ENCODE data around the gene CYTH4.

Gene CYTH4

DNA sequence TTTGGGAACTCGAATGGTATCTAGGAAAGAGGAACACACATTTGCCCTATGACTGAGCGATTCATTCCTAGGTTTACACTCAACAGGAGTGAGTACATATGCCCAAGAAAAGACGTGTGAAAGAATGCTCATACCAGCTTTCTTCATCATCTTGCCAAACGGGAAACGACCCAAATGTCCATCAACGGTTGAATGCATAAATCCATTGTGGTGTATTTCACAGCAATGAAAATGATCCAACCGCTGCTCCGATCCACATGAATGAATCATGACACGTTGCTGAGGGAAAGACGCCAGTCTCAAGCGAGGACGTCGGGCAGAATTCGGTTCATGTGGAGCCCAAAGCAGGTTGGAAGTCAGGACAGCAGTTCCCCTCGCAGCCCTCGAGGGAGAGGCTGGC, 71.5 kb downstream of the CYTH4 start:
- no peak for DNase-seq

DNA sequence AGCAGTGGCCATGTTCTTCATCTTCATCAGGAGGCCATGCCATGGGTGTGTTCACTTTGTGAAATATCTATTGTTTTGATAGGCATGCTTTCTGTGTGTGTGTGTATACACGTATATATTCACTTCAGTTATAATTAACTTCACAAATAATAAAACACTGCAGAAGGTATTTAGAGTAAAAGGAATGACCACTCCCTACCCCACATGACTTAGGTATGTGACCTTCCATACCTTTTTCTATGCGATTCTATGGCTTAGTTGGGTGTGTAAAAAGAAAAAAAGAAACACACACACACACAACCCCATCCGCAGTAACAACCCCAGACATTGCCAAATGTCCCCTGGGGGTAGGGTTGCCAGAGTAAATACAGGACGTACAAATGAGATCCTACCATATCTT, 72.0 kb downstream of the CYTH4 start:
- no peak for DNase-seq

DNA sequence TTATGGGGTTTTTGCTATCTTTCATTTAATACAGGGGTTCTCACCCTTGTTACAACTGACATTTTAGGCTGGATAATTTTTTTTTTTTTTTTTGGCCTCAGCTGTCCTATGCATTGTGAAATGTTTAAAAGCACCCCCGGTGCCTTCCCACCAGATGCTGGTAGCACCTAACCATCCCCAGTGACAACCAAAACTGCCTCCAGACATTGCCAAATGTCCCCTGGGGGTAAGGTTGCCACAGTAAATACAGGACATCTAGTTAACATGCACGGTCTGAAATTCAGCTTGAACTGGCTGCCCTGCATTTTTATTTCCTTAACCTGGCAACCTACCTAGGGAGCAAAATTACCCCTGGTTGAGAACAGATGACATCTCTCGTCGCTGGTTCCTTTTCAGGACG, 72.4 kb downstream of the CYTH4 start:
- no peak for DNase-seq

DNA sequence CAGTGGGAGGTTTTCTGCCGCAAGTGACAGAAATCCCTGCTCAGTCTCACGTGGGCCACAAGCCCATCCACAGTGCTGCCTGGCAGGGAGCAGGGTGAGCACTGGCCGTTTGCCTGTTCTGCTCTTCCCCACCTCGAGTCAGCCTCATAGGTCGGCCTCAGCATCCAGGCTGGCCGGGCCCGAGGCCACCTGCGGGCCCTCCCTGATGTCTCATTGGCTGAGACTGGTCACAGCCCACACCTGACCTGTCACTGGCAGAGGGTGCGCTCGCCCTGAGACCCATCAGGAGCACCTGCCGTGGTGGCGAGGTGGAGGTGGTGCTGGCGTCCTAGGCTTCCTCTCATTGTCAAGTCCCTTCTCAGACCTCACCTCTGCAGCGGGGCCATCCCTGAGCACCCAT, 72.9 kb downstream of the CYTH4 start:
- DNase-seq, result no peak

DNA sequence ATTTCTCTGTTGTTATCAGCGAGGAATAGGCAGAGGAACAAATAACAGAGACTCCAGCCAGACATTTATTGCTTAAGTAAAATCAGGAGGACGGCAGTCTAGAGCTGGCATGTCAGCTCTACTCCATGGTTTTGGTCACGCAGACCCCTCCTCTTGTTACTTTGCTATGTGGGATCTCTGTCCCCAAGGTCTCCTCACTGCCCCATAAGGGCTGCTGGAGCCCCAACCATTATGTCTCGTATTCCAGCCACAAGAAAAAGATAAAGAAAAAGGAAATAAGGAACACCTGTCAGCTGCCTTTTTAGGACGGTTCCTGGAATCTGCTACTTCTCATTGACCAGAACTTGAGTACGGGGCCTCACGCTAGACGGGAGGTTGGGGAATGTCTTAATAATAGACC, 74.6 kb downstream of the CYTH4 start:
- no peak for DNase-seq

DNA sequence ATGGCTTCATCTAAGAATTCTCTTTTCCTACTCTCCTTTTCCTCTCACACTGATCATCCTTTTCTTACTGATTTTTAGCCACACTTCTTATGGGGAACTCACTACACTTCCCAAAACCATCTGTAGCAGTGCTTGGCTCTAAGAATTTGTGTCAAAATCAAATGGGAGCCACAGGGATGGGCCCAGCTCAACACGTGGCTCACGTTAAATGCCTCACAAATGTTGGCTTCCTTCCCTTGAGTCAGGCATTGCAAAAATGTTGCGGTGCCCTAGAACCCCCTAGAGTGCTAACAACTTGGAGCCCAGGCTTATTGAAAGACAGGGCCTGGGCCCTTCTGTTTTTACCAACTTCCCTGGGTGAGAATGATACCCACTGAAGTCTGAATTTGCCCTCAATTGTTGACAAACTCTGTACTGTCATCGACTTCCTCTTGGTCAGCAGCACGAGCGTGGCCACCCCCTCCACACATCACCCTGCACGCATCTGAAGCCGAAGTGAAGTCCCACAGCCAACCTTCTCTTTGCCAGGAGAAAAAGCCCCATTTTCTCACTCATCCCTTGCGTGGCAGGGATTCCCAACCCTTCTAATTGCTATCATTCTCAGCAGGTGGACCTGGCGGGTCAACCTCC, 75.3 kb downstream of the CYTH4 start:
- no peak for DNase-seq

DNA sequence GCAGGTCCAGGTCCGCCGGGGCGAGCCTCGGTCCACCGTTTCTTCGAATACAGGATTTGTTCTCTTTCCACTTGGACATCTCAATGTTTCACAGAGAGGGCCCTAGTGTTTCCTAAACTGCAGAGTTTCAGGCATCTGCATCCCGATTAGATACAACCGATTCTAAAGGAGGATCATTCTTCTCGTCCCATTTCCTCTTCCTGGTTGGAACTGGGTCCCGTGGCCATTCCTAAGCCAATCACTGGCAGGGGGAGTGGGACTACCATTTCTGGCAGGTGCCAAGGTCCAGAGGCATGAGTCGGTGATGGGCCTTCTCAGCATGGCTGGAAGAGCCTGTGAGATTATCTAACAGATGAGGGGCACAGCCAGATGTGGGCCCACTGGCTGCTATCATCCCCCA, 76.1 kb downstream of the CYTH4 start:
- no peak for DNase-seq

DNA sequence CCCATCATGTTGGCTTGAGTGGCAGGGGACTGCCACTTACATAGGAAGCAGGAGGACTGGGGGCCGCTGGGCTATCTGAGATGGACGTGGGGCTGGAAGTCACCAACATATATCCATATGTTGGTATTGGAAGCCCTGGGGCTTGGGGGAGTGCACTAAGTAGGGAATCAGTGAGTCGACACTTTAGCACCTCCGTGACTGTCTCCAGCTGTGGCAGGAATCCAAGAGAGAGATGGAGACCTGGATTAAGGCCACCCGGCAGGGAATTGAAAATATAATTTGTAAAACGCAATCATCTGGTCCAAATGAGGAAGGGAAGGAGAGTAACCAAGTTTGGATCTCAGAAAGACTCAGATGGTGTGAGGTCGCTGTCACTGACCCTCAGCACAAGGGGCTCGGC, 76.6 kb downstream of the CYTH4 start:
- no peak for DNase-seq

DNA sequence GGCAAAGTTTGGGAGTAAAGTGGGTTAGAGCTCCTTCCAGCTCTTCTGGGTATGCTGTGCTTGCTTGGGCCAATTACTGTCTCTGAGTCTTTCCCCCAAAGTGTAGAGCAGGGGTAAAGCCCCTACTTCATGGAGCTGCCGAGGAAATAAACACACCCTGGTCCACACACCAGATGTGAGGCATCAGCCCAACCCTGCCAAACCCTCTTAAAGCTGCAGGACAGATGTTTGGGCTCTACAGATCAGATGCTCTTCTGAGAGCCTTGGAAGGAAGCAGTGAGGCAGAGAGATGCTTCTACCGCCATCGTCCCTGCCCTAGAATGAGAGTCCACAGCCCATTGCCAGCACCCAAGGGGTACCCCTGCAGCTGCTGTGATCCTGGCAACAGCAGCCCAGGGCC, 80.3 kb downstream of the CYTH4 start:
- no peak for DNase-seq

DNA sequence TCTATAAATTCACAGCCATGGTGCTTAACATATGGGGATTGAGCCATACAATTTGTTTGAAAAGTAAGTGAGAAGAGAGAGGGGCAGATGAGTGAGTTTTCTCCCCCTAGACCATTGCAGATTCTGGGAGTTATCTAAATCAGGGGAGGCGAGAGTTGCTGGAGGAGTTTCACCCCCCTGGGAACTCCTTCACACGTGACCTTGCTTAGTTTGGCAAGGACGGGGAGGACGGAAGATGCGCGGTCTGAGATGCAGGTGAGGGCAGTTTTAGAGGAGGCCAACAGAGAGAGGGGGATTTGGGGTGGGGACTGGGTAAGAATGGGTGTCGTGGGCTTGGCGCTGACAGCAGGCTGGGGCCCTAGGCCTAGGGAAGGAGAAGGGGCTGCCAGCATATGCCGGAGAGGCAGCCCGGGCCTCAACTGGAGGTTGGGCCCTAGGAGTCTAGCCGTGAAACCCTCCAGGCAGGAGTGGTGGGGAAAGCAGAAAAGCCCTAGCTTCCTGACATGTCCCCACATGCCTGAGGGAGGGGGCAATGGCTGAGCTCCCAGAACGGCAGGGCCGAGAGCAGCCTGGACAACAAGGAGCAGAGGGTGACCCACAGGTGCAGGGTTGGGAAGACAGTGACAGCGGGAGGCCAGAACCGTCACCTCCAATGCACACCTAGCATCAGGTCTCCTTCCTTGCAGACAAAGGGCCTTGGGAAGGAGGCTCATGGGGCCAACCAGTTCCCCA, 81.1 kb downstream of the CYTH4 start:
- DNase-seq, result no peak
